Glutamatergic neuron (in vitro differentiated cells): ENCODE measurements around the gene LARP1. TPM values are rescaled to one million over a fixed set of nuclear protein-coding genes. Genes with fewer than 3 reads are reported as not detected.

Experiments used
- DNase-seq: peaks from one replicate; pipeline ENCODE4 v3.0.0; 2022
- H3K27ac Mint-ChIP-seq: one replicate; pipeline ENCODE4 v1.8.0; 2020; ENCODE audit warnings: mild to moderate bottlenecking, mixed read lengths, inconsistent platforms; ENCODE audit not compliant: unreplicated experiment
- H3K27me3 Mint-ChIP-seq: one replicate; pipeline ENCODE4 v1.8.0; 2020; ENCODE audit warnings: mild to moderate bottlenecking, moderate library complexity, mixed read lengths, inconsistent platforms; ENCODE audit not compliant: unreplicated experiment
- H3K36me3 Mint-ChIP-seq: one replicate; pipeline ENCODE4 v1.8.0; 2020; ENCODE audit warnings: mild to moderate bottlenecking, mixed read lengths, inconsistent platforms; ENCODE audit not compliant: unreplicated experiment
- H3K4me1 Mint-ChIP-seq: one replicate; pipeline ENCODE4 v1.8.0; 2020; ENCODE audit warnings: mild to moderate bottlenecking, low read depth, mixed read lengths, inconsistent platforms; ENCODE audit not compliant: unreplicated experiment
- H3K4me3 Mint-ChIP-seq: one replicate; pipeline ENCODE4 v1.8.0; 2020; ENCODE audit warnings: mild to moderate bottlenecking, mixed read lengths, inconsistent platforms; ENCODE audit not compliant: unreplicated experiment
- H3K9me3 Mint-ChIP-seq: one replicate; pipeline ENCODE4 v1.8.0; 2020; ENCODE audit warnings: mild to moderate bottlenecking, moderate library complexity, mixed read lengths, inconsistent platforms; ENCODE audit not compliant: unreplicated experiment
- total RNA-seq: library from RNA; stranded (reverse); fragmentation: NEBNext Ultra II Directional; extraction: Animal tissue kit (Norgen Biotek cat#: 25700); gene quantifications from one replicate; pipeline ENCODE4 v1.2.1, GENCODE V29; 2021; ENCODE audit not compliant: unreplicated experiment
- TF ChIP-seq, protein P1 (sequence below): fragments of 200-600 bp; sonication (generic); IDR thresholded peaks from one replicate; pipeline ENCODE4 v1.5.0; 2021; ENCODE audit not compliant: partially characterized antibody, unreplicated experiment

LARP1 gene
- total RNA-seq, 1 donor from 2014 or later: 199 TPM

DNA sequence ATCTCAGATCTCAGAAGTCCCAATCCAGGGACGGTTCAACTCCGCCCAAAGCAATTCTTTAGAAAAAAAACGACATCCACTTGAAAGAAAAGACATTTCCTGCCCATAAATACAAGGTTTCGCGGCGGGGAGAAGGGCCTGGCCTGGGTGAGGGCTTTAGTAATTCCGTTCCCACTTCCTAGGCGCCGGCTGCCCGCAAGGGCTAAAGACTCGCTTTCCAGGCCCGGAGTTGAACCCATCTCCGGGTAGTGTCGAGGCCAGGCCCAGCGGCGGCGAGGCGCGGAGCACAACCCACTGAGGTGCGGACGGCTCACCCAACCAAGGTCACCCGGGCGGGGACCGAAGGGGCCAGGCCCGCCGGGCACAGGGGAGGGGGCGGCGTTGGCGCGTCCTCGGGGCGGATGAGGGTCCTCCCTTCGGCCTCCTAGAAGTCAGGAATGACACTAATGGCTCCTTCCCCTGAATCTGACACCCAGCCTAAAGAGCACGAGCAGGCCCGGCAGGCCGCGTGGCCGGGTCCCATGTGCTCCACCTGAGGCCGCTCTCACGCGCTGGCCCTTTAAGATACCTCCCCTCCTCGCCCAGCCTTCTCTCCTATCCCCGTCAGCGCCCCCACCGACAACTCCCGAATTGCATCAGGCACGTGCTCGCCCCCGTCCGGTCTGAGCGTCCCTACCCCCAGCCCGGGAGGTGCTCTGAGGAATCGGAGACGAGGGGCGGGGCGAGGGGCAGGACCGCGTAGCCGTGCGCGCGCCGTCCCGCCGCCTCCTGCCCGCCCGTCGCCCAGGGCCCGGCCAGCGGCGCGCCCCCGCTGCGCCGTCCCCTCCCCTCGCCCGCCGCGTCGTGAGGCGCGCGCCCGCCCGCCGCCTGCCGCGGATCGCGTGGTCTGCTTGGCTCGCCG lies 467 bp upstream of the LARP1 start:
- Mint-ChIP-seq H3K4me3 (peak overlapping the region; percentile 70), H3K27ac (peak overlapping the region; percentile 75), H3K27me3 (peaks cover 11% of the 10 kb centered on the region), H3K9me3 (peaks cover 11% of the 10 kb centered on the region), H3K36me3 (no peaks in the 10 kb centered on the region), H3K4me1 (peaks cover 13% of the 10 kb centered on the region)
- DNase-seq: peak; percentile 99
- TF ChIP-seq, protein P1, sequence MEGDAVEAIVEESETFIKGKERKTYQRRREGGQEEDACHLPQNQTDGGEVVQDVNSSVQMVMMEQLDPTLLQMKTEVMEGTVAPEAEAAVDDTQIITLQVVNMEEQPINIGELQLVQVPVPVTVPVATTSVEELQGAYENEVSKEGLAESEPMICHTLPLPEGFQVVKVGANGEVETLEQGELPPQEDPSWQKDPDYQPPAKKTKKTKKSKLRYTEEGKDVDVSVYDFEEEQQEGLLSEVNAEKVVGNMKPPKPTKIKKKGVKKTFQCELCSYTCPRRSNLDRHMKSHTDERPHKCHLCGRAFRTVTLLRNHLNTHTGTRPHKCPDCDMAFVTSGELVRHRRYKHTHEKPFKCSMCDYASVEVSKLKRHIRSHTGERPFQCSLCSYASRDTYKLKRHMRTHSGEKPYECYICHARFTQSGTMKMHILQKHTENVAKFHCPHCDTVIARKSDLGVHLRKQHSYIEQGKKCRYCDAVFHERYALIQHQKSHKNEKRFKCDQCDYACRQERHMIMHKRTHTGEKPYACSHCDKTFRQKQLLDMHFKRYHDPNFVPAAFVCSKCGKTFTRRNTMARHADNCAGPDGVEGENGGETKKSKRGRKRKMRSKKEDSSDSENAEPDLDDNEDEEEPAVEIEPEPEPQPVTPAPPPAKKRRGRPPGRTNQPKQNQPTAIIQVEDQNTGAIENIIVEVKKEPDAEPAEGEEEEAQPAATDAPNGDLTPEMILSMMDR: peak; percentile 48

DNA sequence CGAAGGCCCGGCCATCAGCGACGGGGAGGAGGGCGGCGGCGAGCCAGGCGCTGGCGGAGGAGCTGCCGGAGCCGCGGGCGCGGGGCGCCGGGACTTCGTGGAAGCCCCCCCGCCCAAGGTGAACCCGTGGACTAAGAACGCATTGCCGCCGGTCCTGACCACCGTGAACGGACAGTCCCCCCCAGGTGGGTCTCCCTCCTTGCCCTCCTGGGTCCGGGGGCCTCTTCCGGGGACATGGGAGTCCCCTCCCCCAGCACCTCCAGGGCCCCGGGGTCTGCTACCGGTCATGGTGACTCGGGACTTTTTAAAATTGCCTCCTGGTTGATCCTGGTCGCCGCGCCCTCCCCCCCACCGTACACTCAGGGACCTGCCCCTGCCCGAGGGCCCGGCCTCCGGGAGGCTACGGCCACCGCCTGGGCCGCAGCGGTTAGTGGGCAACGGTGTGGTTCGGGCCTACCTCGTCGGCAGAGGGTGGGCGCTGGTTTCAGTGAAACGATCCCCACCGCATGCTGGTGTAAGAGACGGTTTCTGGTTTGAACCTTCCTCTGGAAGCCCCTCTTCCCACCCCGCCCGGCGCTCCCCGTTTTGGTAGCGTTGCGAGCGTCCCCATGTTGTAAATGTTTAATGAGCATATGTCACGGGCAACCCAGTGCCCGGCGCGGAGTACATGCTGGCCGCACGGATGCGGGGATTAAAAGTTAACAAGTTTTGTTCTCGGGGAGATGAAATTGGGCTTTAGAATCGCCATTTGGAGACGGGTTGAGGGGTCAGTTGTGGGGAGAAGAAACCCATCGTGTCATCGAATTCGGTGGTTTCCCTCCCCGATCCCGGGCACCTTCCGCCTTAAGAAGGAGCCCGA lies 1.1 kb downstream of the LARP1 start:
- Mint-ChIP-seq H3K27ac (peak overlapping the region; percentile 96), H3K9me3 (peaks cover 11% of the 10 kb centered on the region), H3K4me1 (peaks cover 20% of the 10 kb centered on the region), H3K36me3 (no peaks in the 10 kb centered on the region), H3K4me3 (peak overlapping the region; percentile 97), H3K27me3 (peaks cover 11% of the 10 kb centered on the region)
- TF ChIP-seq, protein P1: no peak
- peak; percentile 61 for DNase-seq

DNA sequence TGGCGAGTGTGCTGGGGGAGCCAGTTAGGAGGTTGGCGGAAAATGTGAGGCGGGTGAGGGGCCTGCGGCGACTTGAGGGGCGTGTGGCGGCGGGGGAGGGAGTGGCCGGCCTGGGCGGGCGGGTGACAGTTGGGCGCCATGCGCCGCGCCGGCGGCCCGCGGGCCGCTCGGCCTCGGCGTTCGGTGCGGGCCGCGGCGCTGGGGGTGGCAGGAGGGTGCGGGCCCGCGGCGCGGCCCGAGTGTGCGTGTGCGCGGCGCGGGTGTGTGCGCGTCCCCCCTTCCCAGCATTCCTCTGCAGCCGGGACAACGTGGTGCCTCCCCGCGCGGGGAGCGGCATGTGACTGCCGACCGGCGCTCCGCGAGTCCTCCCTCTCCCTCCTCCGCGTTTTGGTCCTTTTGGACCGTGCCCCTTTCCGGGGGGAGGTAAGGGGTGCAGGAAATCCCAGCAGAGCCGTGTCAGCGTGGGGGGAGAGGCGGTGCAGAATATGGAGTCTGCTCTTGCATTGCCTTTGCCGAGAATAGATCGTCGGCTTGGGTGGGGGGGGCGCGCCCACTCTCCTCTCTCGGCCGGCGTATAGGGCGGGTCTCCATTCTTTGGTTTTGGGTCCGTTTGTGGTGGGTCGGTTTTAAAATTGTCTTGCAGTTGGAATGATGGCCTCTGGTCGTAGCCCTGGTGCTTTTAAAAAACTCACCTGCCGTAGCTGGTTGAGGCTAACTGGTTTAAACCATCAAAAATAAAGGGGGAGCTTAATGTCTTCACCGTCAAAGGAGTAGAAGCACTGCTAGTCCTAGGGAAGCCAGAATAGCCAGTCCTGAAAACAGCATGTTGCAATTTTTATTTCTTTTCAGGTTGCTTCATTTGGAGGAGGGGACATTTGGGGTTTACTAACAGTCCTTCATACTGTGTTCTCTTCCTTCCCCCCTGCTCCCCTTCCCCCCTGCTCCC lies 2.0 kb downstream of the LARP1 start:
- Mint-ChIP-seq H3K27ac (peak overlapping the region; percentile 96), H3K27me3 (peaks cover 11% of the 10 kb centered on the region), H3K36me3 (no peaks in the 10 kb centered on the region), H3K4me1 (peaks cover 24% of the 10 kb centered on the region), H3K9me3 (peaks cover 11% of the 10 kb centered on the region), H3K4me3 (peak overlapping the region; percentile 97)
- DNase-seq: peak; percentile 56
- TF ChIP-seq, protein P1: no peak

DNA sequence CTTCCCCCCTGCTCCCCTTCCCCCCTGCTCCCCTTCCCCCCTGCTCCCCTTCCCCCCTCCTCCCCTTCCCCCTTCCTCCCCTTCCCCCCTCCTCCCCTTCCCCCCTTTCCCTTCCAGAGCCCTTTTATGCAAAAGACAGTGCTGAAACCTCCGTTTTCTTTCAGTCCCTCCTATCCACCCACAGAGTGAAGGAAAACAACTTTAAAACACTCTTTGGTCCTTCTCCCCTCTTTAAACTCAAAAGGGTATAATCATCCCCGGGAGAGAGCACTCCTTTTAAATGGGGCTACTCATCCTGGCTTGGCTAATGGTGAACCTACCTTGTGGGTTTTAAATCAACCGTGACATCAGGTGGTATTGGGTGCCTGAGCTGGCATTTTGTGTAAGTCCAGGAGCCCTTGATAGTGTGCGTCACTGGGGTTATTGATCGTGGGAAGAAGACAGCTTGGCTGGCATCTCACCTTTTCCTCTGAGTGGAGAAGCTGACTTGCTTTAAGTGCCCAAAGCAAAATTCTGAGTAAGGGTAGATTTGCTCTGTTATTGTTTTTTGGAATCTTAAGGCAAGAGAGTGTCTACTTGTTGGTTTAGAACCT lies 2.7 kb downstream of the LARP1 start:
- H3K4me3 Mint-ChIP-seq: peak overlapping the region; percentile 88
- DNase-seq: no peak
- peaks cover 11% of the 10 kb centered on the region for H3K9me3 Mint-ChIP-seq
- peaks cover 11% of the 10 kb centered on the region for H3K27me3 Mint-ChIP-seq
- no peaks in the 10 kb centered on the region for H3K36me3 Mint-ChIP-seq
- peak overlapping the region; percentile 62 for H3K27ac Mint-ChIP-seq
- peaks cover 24% of the 10 kb centered on the region for H3K4me1 Mint-ChIP-seq
- TF ChIP-seq, protein P1: no peak
